Stimulated activated naive CD4-positive, alpha-beta T cell (primary cell): ENCODE data around the gene CERS3.
A peak's percentile ranks its signal among the peaks of the same experiment; 100 is the strongest.
"Not testable (repeated sequence)": the region's sequence is repeated elsewhere in the genome, so short reads cannot be mapped to it uniquely, and the experiment has no call there.

ENCODE experiments used
- DNase-seq, 6 experiments: peaks; one replicate each; lab custom pipeline; 2025; lab: John Stamatoyannopoulos, UW

Gene CERS3

DNA sequence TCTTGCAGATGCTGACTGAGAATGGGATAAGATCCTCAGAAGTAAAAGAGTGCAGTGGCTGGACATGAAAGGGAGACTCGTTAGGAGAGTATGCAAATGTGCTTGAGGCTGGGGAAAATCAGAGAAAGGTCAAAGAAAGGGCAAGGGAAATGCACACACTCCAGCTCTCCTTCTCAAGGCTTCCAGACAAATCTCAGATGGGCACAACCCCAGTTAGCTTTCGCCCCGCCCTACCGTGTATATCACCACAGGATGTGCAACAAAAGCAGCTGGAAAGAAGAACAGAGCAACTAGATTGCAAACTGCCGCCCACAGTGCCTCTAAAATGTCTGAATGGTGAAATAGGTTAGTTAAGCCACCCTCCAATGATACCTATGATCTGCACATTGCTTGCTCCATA lies 63.9 kb downstream of the CERS3 start:
- DNase-seq = peak in 2 of 6 experiments; percentile 2 to 4

DNA sequence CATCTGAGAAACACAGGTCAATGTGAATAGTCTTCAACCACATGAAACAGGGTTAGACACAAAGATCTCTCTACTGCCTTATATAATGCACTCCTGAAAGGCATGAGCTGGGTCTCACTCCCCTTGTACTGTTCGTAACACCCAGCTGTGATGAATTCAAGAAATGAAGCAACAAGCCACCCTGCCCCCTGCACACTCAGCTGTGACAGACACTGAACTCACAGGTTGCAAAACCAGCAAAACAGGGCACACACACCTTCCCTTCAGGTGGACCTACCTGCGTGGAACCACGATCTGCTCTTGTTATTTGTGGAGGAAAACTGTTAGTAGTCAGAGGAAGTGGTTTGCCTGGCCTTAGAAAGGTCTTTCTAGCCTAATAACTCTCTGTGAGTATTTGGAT lies 64.5 kb downstream of the CERS3 start:
- no peak for DNase-seq

DNA sequence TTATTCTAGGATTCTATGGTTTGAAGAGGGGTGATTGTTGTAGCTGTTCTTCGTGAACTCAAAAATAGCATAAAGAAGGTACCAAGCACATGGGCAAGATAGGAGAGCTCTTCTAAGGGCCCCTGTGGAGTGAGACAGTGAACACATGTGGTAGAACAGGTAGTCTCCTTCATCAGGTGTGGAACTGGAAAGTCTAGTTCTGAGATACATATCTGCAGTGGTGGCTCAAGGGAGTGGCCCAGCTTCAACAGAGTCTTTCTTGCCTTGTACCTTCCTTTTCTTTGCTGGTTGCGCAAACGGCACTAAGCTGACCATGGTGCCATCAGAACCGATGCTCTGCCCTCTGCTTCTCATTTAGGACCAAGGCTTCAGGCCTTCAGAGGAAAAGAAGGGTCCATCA lies 65.2 kb downstream of the CERS3 start:
- no peak for DNase-seq

- no peak for DNase-seq
These were observed 67.7 kb downstream of the CERS3 start for GRCh38 chr15:100461049-100461448.

DNA sequence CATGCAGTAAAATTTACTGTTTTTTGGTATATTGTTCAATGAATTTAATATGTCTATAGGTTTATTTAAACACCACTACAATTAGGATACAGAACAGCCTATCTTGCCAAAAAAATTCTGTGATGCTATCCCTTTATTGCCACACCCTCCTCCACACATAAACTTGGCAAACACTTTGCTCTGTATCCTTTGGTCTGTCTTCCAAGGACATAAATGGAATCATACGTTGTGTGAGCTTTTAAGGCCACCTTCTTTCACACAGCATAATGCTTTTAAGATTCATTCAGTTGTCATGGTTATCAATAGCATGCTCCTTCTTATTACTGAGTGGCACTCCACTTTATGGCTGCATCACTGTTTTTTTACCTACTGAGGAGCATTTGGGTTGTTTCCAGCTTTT lies 71.5 kb downstream of the CERS3 start:
- DNase-seq = no peak

- no peak for DNase-seq
These were observed 74.6 kb downstream of the CERS3 start for GRCh38 chr15:100454148-100454547.

GRCh38 chr15:100448481-100448880 lies 80.3 kb downstream of the CERS3 start:
- no peak for DNase-seq

DNA sequence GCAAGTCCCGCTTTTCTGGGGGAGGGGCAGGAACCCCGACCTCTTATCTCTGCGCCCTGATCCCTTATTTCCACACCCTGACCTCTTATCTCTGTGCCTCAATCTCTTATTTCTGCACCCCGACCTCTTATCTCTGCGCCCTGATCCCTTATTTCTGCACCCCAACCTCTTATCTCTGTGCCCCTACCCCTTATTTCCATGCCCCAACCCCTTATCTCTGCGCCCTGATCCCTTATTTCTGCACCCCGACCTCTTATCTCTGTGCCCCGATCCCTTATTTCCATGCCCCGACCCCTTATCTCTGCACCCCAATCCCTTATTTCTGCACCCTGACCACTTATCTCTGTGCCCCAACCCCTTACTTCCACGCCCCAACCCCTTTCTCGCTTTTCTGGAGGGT lies 87.7 kb downstream of the CERS3 start:
- not testable (repeated sequence) for DNase-seq

DNA sequence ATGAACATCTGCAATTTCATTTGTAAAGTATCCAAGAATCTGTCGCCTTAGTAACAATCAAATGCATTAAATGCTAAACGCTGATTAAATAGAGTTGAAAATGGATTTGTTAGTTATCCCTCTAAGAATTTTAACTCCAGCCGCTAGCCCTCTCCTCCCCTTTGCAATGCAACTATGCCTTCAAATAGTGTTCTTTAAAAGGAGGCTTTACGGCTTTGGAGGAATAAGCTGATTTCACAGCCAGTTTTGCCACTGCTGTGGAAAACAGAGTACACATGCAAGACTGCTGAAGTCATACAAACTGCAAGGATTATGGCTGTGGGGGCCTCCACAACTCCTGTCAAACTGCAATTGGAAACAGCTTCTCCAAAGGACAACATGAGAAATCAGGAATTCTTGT lies 89.2 kb downstream of the CERS3 start:
- no peak for DNase-seq

- peak in 5 of 6 experiments; percentile 2 to 46 (median 36) for DNase-seq
These were observed 90.2 kb downstream of the CERS3 start for GRCh38 chr15:100438570-100438969.

DNA sequence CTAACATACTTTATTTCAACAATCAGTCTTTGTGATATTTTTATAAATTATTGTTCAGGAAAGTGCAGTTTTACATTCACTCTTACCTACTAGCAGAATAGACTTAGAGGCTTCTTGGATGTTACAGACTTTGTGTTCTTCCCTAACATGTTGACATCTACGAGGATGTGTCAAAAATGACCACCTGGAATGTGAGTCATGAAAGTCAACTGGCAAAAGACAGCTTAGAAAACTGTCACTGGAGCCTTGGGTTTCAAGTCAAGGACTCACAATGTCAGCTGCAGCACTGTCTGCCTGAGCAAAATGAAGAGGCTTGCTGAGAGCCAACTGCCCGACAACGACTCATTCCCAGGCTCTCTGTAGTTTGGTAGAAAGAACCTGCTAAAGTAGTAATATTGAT lies 91.5 kb downstream of the CERS3 start:
- no peak for DNase-seq

DNA sequence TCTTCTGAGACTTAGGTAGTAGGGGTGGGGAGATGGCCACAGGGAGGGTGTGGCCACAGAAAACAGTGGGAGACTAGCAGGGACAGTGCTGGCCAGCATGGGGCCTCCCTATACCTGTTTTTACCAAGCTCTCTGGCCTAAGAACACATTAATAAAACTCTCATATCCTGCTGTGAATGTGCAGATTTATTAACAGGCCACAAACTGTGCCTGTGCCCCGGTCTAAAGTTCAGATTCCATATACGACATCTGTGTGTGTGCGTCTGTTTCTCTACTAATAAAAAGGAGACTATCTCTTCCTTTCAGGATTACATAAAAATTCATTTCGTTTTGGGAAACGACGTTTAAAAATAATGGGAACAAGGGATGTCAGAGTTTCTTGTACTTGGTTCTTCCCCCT lies 94.2 kb downstream of the CERS3 start:
- no peak for DNase-seq

GRCh38 chr15:100434038-100434437 lies 94.7 kb downstream of the CERS3 start:
- no peak for DNase-seq

GRCh38 chr15:100433304-100433703 lies 95.4 kb downstream of the CERS3 start:
- DNase-seq = no peak

DNA sequence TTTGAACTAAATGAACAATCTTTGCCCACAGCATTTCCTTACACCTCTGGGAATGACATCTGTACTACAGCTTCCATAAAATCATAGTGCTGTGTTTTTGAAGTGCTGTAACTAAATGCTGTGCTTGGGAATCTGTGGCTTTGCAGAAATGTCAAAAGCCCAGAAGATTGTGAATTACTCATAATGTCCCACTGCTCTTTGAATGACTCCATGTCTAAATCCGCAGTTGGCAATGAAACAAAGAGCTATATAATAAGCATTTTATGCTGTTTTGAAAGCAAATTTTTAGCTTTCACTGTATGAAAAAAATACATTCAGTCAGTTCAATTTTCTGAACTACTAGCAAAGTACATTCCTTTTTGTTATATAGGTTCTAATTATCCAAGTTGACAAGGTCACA lies 98.3 kb downstream of the CERS3 start:
- no peak for DNase-seq

GRCh38 chr15:100429116-100429728 lies 99.5 kb downstream of the CERS3 start:
- DNase-seq = no peak

- no peak for DNase-seq
These were observed 101.8 kb downstream of the CERS3 start for GRCh38 chr15:100426937-100427336.

DNA sequence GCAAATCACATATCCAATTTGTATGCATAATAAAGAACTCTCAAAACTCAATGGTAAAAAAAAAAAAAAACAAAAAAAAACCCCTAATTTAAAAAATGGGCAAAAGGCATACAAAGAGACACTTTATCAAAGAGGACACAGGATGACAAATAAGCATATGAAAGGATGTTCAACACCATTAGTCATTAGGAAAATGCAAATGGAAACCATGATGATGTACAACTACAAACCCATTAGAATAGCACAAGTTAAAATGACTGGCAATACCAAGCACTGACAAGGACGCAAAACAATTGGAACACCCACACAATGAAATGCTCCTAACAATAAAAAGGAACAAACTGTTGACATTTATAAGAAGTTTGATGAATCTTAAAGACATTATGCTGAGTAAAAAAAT lies 123.6 kb downstream of the CERS3 start:
- no peak for DNase-seq

DNA sequence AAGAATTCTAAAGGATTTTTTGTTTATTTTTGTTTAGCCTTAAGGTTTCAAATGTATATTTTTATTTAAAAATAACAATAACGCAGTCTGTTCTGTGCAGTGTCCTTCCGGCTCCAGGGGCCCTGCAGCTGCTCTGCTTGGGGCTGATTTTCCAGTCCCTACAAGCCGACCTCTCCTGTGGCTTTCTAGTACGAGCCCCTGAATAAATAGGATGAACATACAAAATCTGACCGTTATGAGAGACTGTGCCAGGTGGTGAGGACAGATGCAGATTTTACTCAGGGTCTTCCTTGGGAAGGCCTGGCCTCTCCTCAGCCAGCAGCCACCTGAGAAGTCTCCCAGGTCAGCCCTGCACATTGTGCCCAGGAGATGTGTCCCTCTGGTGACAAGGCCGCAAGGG lies 127.8 kb downstream of the CERS3 start:
- DNase-seq = no peak

DNA sequence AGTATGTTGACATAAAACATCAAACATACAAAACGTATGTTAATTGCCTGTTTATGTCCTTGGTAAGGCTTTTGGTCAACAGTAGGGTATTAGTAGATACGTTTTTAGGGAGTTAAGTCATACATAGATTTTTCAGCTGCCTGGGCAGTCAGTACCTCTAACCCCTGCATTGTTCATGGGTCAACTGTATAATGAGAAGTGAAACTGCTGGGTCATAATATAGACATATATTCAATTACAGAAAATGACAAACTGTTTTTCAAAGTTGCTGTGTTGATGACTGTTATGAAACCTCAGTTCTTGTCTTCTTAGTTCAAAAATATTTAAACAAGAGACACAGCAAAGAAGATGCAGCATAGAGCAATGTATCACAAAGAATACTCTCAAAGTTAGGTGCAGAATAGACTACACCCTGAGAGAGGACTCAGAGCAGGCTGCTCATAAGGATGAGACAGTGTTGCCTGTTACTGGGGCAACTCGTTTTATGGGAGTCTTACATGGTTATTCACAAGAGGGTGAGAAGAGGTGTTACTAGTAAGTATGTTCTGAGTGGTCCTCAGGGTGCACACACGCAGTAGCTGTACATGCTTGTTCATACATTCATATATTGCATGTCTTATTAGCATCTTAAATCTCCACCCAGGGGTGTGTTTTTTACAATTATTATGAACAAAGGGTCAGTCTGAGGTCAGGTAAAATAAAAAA lies 133.9 kb downstream of the CERS3 start:
- no peak for DNase-seq

DNA sequence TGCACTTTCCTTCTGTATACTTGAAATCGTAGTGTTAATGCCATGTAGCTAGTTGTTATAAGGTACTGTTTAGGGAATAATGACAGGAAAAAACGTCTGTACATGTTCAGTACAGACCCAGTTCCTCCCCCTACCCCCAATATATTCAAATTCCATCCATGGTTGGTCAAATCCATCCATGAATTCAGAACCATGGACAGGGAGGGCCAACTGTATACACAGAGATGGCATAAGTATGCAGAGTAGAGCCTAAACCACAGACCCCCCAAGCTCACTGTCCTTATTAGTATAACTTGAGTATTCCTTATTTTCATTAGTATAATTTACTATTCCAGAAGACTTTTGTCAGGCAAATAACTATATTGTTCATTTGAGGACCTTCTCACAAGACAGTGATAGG lies 135.7 kb downstream of the CERS3 start:
- no peak for DNase-seq

GRCh38 chr15:100385300-100386050 lies 143.3 kb downstream of the CERS3 start:
- no peak for DNase-seq

- DNase-seq = peak in 1 of 6 experiments; percentile 21
These were observed 144.7 kb downstream of the CERS3 start for GRCh38 chr15:100384108-100384410.
